ENCODE results near the gene ASB3.

DNA sequence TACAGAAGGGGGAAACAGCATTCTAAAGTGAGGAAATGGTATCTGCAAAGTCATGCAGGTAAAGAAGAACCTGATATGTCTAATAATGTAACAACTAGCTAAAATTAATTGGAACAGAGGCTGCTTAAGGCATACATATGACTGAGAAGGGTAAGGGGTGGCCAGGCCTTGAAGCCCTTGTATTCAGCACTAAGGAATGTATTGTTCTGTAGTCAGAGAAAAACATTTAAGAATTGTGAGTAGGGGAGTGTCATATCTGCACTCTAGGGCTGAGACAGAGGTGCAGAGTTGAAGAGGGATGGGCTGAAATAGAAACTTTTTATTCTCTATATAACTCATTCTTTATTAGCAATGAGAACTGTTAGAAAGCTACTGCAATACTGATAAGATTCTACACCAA, 164.6 kb downstream of the ASB3 start:
- TF ChIP-seq, protein P1, sequence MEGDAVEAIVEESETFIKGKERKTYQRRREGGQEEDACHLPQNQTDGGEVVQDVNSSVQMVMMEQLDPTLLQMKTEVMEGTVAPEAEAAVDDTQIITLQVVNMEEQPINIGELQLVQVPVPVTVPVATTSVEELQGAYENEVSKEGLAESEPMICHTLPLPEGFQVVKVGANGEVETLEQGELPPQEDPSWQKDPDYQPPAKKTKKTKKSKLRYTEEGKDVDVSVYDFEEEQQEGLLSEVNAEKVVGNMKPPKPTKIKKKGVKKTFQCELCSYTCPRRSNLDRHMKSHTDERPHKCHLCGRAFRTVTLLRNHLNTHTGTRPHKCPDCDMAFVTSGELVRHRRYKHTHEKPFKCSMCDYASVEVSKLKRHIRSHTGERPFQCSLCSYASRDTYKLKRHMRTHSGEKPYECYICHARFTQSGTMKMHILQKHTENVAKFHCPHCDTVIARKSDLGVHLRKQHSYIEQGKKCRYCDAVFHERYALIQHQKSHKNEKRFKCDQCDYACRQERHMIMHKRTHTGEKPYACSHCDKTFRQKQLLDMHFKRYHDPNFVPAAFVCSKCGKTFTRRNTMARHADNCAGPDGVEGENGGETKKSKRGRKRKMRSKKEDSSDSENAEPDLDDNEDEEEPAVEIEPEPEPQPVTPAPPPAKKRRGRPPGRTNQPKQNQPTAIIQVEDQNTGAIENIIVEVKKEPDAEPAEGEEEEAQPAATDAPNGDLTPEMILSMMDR (IDR thresholded peaks at IDR 0.05; ENCODE audit: low read depth, low read length) = no peak
- TF ChIP-seq EZH2phosphoT487 (IDR thresholded peaks at IDR 0.05; ENCODE audit: low read depth) = no peak

Data from OCI-LY3 (cell line).